Caco-2 (cell line): ENCODE results near the gene IQGAP3. TPM values are rescaled to one million over a fixed set of nuclear protein-coding genes. Genes with fewer than 3 reads are reported as not detected.
A peak's percentile ranks its signal among the peaks of the same experiment; 100 is the strongest.

Experiments used
- BruUV-seq: library from RNA; stranded (reverse); fragments of 400-500 nt; replicated peaks from 2 replicates; lab custom pipeline; 2021; lab: Mats Ljungman, UMichigan
- CTCF ChIA-PET: fragments of 300-600 bp; sonication (Branson Sonifier 250); formaldehyde crosslinking; loops from one replicate; lab custom pipeline; 2022; ENCODE audit warnings: antibody characterized with exemption; lab: Charles Lee
- POLR2A ChIA-PET: fragments of 300-600 bp; sonication (Branson Sonifier 250); formaldehyde crosslinking; loops from one replicate; lab custom pipeline; 2022; ENCODE audit warnings: antibody characterized with exemption; lab: Charles Lee
- DNase-seq, 2 experiments: peaks; one replicate each; pipeline versions ENCODE4 v3.0.0 to v3.0.0-alpha.2; 2020 to 2022
- H3K27me3 ChIP-seq: replicated peaks from 2 replicates; pipeline ENCODE4 v1.6.0; 2011; ENCODE audit warnings: low read length; ENCODE audit not compliant: control insufficient read depth, insufficient read depth
- H3K36me3 ChIP-seq: 2 replicates; pipeline ENCODE4 v1.5.1; 2011; ENCODE audit warnings: low read length; ENCODE audit not compliant: control insufficient read depth, insufficient read depth
- H3K4me1 ChIP-seq: fragments of 250-450 bp; sonication (Bioruptor Pico); 2 replicates; pipeline ENCODE4 v1.5.1; 2020; ENCODE audit warnings: mild to moderate bottlenecking
- H3K4me3 ChIP-seq: 2 replicates; pipeline ENCODE4 v1.5.1; 2011; ENCODE audit warnings: low read depth, mild to moderate bottlenecking, control low read depth, low read length
- H3K9me3 ChIP-seq: fragments of 250-450 bp; sonication (Bioruptor Pico); 2 replicates; pipeline ENCODE4 v1.5.1; 2020; ENCODE audit warnings: mild to moderate bottlenecking, moderate library complexity
- H3K27ac Mint-ChIP-seq: one replicate; pipeline ENCODE4 v1.8.0; 2022; ENCODE audit warnings: mixed read lengths; ENCODE audit not compliant: unreplicated experiment
- H3K27me3 Mint-ChIP-seq: one replicate; pipeline ENCODE4 v1.8.0; 2022; ENCODE audit warnings: mixed read lengths; ENCODE audit not compliant: insufficient read depth, unreplicated experiment
- H3K36me3 Mint-ChIP-seq: one replicate; pipeline ENCODE4 v1.8.0; 2022; ENCODE audit warnings: mild to moderate bottlenecking, mixed read lengths; ENCODE audit not compliant: insufficient read depth, unreplicated experiment
- H3K4me1 Mint-ChIP-seq: one replicate; pipeline ENCODE4 v1.8.0; 2022; ENCODE audit warnings: low read depth, mixed read lengths; ENCODE audit not compliant: unreplicated experiment
- H3K4me3 Mint-ChIP-seq: one replicate; pipeline ENCODE4 v1.8.0; 2022; ENCODE audit warnings: mild to moderate bottlenecking, moderate library complexity, mixed read lengths; ENCODE audit not compliant: unreplicated experiment
- H3K9me3 Mint-ChIP-seq: one replicate; pipeline ENCODE4 v1.8.0; 2022; ENCODE audit warnings: mixed read lengths; ENCODE audit not compliant: unreplicated experiment
- intact Hi-C: fragments of 100-400 bp; cut with micrococcal nuclease; formaldehyde crosslinking; loops from one replicate; pipeline ENCODE4 v1.10.0; 2022; ENCODE audit not compliant: unreplicated experiment
- total RNA-seq: library from RNA; stranded (reverse); gene quantifications from 2 replicates; pipeline ENCODE4 v1.2.3, GENCODE V29; 2022
- TF ChIP-seq, protein P1 (sequence below), 2 experiments: fragments of 200-600 bp in 1 of 2; IDR thresholded peaks; 1 replicate in 1 of 2; 2 replicates in 1 of 2; pipeline versions ENCODE4 v1.5.1 to v1.8.0; 2011 to 2022; ENCODE audit warnings: antibody characterized with exemption in 1 of 2, control low read depth in 1 of 2, inconsistent platforms in 1 of 2, low read depth in 1 of 2, low read length in 1 of 2, mild to moderate bottlenecking in 1 of 2, moderate library complexity in 1 of 2; ENCODE audit not compliant: insufficient read depth in 1 of 2, severe bottlenecking in 1 of 2, unreplicated experiment in 1 of 2

Gene IQGAP3
- total RNA-seq, 1 experiment from 2014 or later: 37.6 TPM

DNA sequence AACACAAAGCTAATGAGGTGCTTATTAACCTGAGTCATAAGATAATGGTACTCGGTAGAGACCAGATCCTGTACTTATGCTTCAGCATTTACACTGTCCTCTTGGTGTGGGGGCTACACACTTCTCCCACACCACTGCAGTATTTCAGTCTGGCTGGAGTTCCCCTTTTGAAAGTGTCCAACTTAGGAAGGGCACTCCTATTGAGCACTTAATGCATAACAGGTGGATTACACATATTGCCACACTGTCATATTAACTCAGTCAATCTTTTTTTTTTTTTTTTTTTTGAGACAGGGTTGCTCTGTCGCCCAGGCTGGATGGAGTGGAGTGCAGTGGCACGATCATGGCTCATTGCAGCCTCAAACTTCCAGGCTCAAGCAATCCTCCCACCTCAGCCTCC, 27.4 kb upstream of the IQGAP3 start:
- BruUV-seq: no TSS peak
- ChIA-PET CTCF (interaction anchor here (0.6 kb wide), 1 partner anchor 21 kb away, joined by 5 read pairs; no protein-coding TSS in a partner anchor), POLR2A (no interaction called here)
- DNase-seq: no peak
- H3K4me3 Mint-ChIP-seq: peak overlapping the region; percentile 79
- H3K9me3 Mint-ChIP-seq: no peaks in the 10 kb centered on the region
- Histone ChIP-seq H3K4me1 (peaks cover 8% of the 10 kb centered on the region; the same call in 1 of the 2 replicates), H3K9me3 (no peaks in the 10 kb centered on the region), H3K4me3 (no peak overlapping the region), H3K36me3 (0 out of 2 replicates have a peak, but pooled peaks cover 1% of the 10 kb centered on the region), H3K27me3 (no peaks in the 10 kb centered on the region)
- TF ChIP-seq, protein P1, sequence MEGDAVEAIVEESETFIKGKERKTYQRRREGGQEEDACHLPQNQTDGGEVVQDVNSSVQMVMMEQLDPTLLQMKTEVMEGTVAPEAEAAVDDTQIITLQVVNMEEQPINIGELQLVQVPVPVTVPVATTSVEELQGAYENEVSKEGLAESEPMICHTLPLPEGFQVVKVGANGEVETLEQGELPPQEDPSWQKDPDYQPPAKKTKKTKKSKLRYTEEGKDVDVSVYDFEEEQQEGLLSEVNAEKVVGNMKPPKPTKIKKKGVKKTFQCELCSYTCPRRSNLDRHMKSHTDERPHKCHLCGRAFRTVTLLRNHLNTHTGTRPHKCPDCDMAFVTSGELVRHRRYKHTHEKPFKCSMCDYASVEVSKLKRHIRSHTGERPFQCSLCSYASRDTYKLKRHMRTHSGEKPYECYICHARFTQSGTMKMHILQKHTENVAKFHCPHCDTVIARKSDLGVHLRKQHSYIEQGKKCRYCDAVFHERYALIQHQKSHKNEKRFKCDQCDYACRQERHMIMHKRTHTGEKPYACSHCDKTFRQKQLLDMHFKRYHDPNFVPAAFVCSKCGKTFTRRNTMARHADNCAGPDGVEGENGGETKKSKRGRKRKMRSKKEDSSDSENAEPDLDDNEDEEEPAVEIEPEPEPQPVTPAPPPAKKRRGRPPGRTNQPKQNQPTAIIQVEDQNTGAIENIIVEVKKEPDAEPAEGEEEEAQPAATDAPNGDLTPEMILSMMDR (IDR thresholded peaks at IDR 0.05; ENCODE audit: insufficient read depth in 1 of 2, low read depth in 1 of 2, low read length in 1 of 2, severe bottlenecking in 1 of 2, unreplicated experiment in 1 of 2): peak in 1 of 2 experiments; percentile 29
- peaks cover 8% of the 10 kb centered on the region for H3K4me1 Mint-ChIP-seq
- intact Hi-C loops: loop anchor here (10.0 kb wide), 2 partner anchors 95 to 215 kb away; partner anchors contain the start of gene MEF2D
- no peak overlapping the region for H3K27ac Mint-ChIP-seq
- H3K36me3 Mint-ChIP-seq: peaks cover 33% of the 10 kb centered on the region
- no peaks in the 10 kb centered on the region for H3K27me3 Mint-ChIP-seq

DNA sequence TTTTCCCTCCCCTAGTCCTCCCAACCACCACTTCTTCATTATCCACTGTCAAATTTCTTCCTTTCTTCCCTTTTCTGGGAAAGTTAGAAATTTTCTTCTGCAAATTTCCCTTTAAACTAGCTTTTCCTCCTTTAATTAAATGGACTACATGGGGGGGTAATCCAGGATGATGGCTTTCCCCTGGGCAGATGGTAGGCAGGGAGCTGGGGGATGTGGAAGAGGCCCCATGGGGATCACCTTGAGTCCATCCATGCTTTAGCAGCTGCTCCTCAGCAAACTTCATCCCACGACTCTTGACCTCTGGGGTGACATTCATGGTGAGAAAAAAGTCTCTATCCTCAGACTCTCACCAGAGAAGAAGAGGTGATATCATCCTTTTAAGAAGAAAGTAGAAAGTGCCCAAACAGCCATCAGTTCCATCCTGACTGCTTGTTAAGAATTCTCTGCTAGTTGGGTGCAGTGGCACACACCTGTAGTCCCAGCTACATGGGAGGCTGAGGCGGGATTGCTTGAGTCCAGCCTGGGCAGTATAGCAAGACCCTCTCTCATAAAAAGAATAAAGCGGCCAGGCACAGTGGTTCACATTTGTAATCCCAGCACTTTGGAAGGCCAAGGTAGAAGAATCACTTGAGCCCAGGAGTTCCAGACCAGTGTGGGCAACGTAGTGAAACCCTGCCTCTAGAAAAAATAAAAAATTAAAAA, 26.5 kb upstream of the IQGAP3 start:
- H3K27ac Mint-ChIP-seq: no peak overlapping the region
- H3K9me3 ChIP-seq: no peaks in the 10 kb centered on the region
- peaks cover 40% of the 10 kb centered on the region for H3K36me3 Mint-ChIP-seq
- H3K9me3 Mint-ChIP-seq: no peaks in the 10 kb centered on the region
- ChIA-PET CTCF (interaction anchor here (0.6 to 1.1 kb wide), 2 partner anchors 78 to 142 kb away, joined by 4 to 5 read pairs; no protein-coding TSS in a partner anchor), POLR2A (interaction anchor here (0.5 to 0.7 kb wide), 2 partner anchors 24 to 141 kb away, joined by 5 read pairs; no protein-coding TSS in a partner anchor)
- peaks cover 8% of the 10 kb centered on the region; the same call in 1 of the 2 replicates for H3K4me1 ChIP-seq
- peaks cover 9% of the 10 kb centered on the region for H3K4me1 Mint-ChIP-seq
- BruUV-seq: no TSS peak
- TF ChIP-seq, protein P1 (IDR thresholded peaks at IDR 0.05; ENCODE audit: insufficient read depth in 1 of 2, low read depth in 1 of 2, low read length in 1 of 2, severe bottlenecking in 1 of 2, unreplicated experiment in 1 of 2): no peak
- H3K4me3 ChIP-seq: no peak overlapping the region
- intact Hi-C loops: no loop called here
- no peak for DNase-seq
- no peaks in the 10 kb centered on the region for H3K27me3 Mint-ChIP-seq
- no peaks in the 10 kb centered on the region for H3K27me3 ChIP-seq
- H3K36me3 ChIP-seq: 0 out of 2 replicates have a peak, but pooled peaks cover 1% of the 10 kb centered on the region
- H3K4me3 Mint-ChIP-seq: no peak overlapping the region

DNA sequence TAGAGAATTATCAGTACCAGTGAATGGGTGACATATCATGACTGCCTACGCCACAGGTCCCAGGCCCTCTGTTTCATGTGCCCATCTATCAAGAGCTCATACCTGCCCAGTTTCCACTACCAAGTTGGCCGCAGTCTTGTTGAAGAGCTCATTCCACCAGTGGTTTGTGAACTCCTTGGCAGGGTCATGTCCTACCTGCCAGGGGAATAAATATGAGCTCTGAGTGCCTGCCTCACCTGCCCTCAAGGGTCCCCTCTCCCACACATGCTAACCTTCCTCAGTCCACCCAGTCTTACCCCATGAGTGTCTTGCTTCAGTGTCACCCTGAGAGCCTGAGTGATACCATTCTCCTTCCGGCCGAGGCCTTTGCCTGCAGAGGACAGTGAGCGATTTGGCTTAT, 25.8 kb upstream of the IQGAP3 start:
- TF ChIP-seq, protein P1 (IDR thresholded peaks at IDR 0.05; ENCODE audit: insufficient read depth in 1 of 2, low read depth in 1 of 2, low read length in 1 of 2, severe bottlenecking in 1 of 2, unreplicated experiment in 1 of 2): no peak
- Mint-ChIP-seq H3K4me3 (no peak overlapping the region), H3K27me3 (no peaks in the 10 kb centered on the region), H3K27ac (no peak overlapping the region), H3K36me3 (peaks cover 40% of the 10 kb centered on the region), H3K4me1 (peaks cover 9% of the 10 kb centered on the region), H3K9me3 (no peaks in the 10 kb centered on the region)
- H3K27me3 ChIP-seq: no peaks in the 10 kb centered on the region
- peaks cover 3% of the 10 kb centered on the region; the same call in 1 of the 2 replicates for H3K36me3 ChIP-seq
- H3K4me1 ChIP-seq: peaks cover 8% of the 10 kb centered on the region; the same call in 1 of the 2 replicates
- H3K4me3 ChIP-seq: no peak overlapping the region
- no peaks in the 10 kb centered on the region for H3K9me3 ChIP-seq
- POLR2A ChIA-PET: interaction anchor here (0.7 kb wide), 1 partner anchor 141 kb away, joined by 5 read pairs; no protein-coding TSS in a partner anchor
- intact Hi-C loops: no loop called here
- BruUV-seq: no TSS peak
- CTCF ChIA-PET: interaction anchor here (0.6 to 1.4 kb wide), 3 partner anchors 26 to 141 kb away, joined by 3 to 5 read pairs (median 4); no protein-coding TSS in a partner anchor
- DNase-seq: no peak
